BLaER1 treated with 17β-estradiol and CSF1 and Interleukin-3, amounts not matched to agents 10 nM and 100 nM (cell line): Measurements from ENCODE around the gene EFNA5.

ENCODE experiments used
- H3K27ac ChIP-seq, 11 experiments: shearing (Covaris generic); formaldehyde crosslinking; 2 replicates each; pipeline ENCODE4 v1.8.1; 2022
- H3K27me3 ChIP-seq, 11 experiments: shearing (Covaris generic); formaldehyde crosslinking; 2 replicates each; pipeline ENCODE4 v1.8.1; 2022
- H3K36me3 ChIP-seq, 11 experiments: shearing (Covaris generic); formaldehyde crosslinking; 2 replicates each; pipeline ENCODE4 v1.8.1; 2022
- H3K4me1 ChIP-seq, 10 experiments: shearing (Covaris generic); formaldehyde crosslinking; 2 replicates each; pipeline ENCODE4 v1.8.1; 2022
- H3K4me2 ChIP-seq, 11 experiments: shearing (Covaris generic); formaldehyde crosslinking; 2 replicates each; pipeline ENCODE4 v1.8.1; 2022
- H3K4me3 ChIP-seq, 10 experiments: shearing (Covaris generic); formaldehyde crosslinking; 2 replicates each; pipeline ENCODE4 v1.8.1; 2022
- H3K9ac ChIP-seq, 11 experiments: shearing (Covaris generic); formaldehyde crosslinking; 2 replicates each; pipeline ENCODE4 v1.8.1; 2022
- H3K9me3 ChIP-seq, 11 experiments: shearing (Covaris generic); formaldehyde crosslinking; replicated peaks in 1 of 11; 2 replicates each; pipeline ENCODE4 v1.8.1; 2022
- H4K20me1 ChIP-seq, 11 experiments: shearing (Covaris generic); formaldehyde crosslinking; 2 replicates each; pipeline ENCODE4 v1.8.1; 2022
- Cebpa-rat ChIP-seq, 11 experiments: shearing (Covaris generic); IDR thresholded peaks; 2 replicates each; pipeline ENCODE4 v1.8.1; 2022

EFNA5 gene

GRCh38 chr5:107574287-107574686 lies 96.5 kb downstream of the EFNA5 start:
- no peak overlapping the region for H3K9ac ChIP-seq
- TF ChIP-seq Cebpa-rat (IDR thresholded peaks at IDR 0.05): no peak
- H3K9me3 ChIP-seq: no peaks in the 10 kb centered on the region
- H3K4me2 ChIP-seq: no peak overlapping the region
- no peaks in the 10 kb centered on the region; a peak in 1 of 22 replicates for H3K27me3 ChIP-seq
- H4K20me1 ChIP-seq: no peaks in the 10 kb centered on the region
- no peak overlapping the region for H3K4me3 ChIP-seq
- H3K36me3 ChIP-seq: no peaks in the 10 kb centered on the region
- H3K27ac ChIP-seq: no peak overlapping the region
- H3K4me1 ChIP-seq: peaks cover 11 to 27% (median 20%) of the 10 kb centered on the region in 10 experiments

DNA sequence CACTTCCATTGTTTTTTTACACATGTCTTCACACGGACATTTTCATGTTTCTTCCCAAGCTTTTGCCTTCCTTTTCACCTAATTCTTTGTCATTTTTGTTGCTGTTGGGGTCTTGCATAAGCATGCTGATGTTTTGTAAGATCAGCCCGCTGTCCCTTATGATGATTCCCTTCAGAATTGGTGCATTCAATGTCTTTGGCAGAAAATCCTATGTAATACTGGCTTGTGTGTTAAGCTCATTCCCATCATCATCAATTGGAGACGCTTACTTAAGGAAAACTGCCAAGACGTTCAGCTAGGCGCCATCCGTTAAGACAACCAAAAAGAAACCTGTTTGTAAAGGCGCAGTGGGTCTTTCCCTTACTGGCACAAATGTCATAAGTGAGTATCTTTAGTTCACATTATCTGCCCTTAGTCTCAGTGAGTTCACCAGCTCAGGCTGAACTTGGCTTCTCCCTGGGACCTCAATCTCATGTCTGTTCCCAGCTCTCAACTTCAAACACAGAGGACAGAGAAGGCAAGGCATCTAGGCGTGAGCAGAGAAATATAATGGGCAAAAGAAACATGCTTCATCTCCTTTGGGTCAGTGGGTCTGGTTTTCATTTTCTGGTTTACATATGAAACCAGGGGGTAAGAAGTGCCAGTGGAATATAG lies 97.9 kb downstream of the EFNA5 start:
- TF ChIP-seq Cebpa-rat (IDR thresholded peaks at IDR 0.05): no peak
- no peaks in the 10 kb centered on the region for H3K36me3 ChIP-seq
- H3K4me2 ChIP-seq: peak overlapping the region in 2 of 11 experiments; percentile 63 to 74; a peak in 4 of 22 replicates
- H3K4me1 ChIP-seq: peaks cover 11 to 39% (median 29%) of the 10 kb centered on the region in 10 experiments
- no peaks in the 10 kb centered on the region; a peak in 1 of 22 replicates for H3K27me3 ChIP-seq
- H3K9me3 ChIP-seq: no peaks in the 10 kb centered on the region
- no peak overlapping the region for H3K4me3 ChIP-seq
- H4K20me1 ChIP-seq: no peaks in the 10 kb centered on the region
- no peak overlapping the region for H3K9ac ChIP-seq
- no peak overlapping the region for H3K27ac ChIP-seq

GRCh38 chr5:107571621-107572536 lies 98.9 kb downstream of the EFNA5 start:
- H3K27me3 ChIP-seq: no peaks in the 10 kb centered on the region; a peak in 1 of 22 replicates
- H3K4me3 ChIP-seq: peak overlapping the region; percentile 6 to 62 (median 44); a peak in 16 of 20 replicates
- peak overlapping the region in 10 of 11 experiments; percentile 6 to 52 (median 28); a peak in 10 of 22 replicates for H3K27ac ChIP-seq
- TF ChIP-seq Cebpa-rat (IDR thresholded peaks at IDR 0.05): no peak
- no peaks in the 10 kb centered on the region for H4K20me1 ChIP-seq
- H3K9ac ChIP-seq: peak overlapping the region; percentile 17 to 66 (median 48); a peak in 16 of 22 replicates
- H3K4me2 ChIP-seq: peak overlapping the region; percentile 63 to 92 (median 88)
- no peaks in the 10 kb centered on the region for H3K36me3 ChIP-seq
- H3K4me1 ChIP-seq: peaks cover 11 to 39% (median 29%) of the 10 kb centered on the region in 10 experiments
- no peaks in the 10 kb centered on the region for H3K9me3 ChIP-seq

DNA sequence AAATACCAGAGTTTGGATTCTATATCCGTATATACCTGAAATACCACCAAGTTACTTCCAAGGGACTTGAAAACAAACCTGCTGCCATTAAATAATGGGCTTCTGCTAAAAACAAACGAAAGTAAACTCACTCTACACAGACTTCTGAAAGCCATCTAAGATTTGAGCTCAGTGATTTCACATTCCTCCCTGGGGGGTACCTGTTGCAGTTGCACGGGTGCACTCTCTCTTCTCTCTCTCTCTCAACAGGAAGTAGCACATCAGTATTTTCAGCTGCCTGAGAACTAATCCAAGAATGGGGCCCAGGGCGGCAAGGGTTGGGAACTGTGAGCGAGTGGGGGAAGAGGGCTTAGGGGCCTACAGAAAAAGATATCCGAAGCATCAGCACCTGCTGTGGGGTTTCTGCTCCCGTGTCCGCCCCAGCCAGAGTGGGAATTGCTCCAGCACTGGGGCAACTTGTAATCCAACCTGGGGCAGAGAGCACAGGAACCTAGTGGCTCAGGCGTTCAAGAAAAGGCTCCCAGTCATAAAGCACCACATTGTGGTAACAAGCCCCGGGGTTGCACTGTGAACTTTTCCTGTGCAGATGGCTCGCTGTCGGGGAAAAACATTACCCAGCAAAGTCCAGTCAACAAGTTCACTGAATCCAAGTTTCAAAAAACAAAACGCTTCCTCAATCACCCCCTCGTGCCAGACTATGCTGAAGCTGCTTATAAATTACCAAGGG lies 99.8 kb downstream of the EFNA5 start:
- peak overlapping the region in 5 of 10 experiments; percentile 6 to 52 (median 44); a peak in 3 of 20 replicates for H3K4me3 ChIP-seq
- H3K4me2 ChIP-seq: peak overlapping the region; percentile 63 to 92 (median 88)
- H3K4me1 ChIP-seq: peaks cover 11 to 39% (median 29%) of the 10 kb centered on the region in 10 experiments
- no peaks in the 10 kb centered on the region; a peak in 1 of 22 replicates for H3K27me3 ChIP-seq
- no peak; a peak in 1 of 22 replicates for TF ChIP-seq Cebpa-rat (IDR thresholded peaks at IDR 0.05)
- no peaks in the 10 kb centered on the region for H4K20me1 ChIP-seq
- no peaks in the 10 kb centered on the region for H3K36me3 ChIP-seq
- H3K9ac ChIP-seq: peak overlapping the region in 6 of 11 experiments; percentile 17 to 66 (median 45); a peak in 9 of 22 replicates
- H3K27ac ChIP-seq: peak overlapping the region in 8 of 11 experiments; percentile 6 to 52 (median 31); a peak in 7 of 22 replicates
- no peaks in the 10 kb centered on the region for H3K9me3 ChIP-seq

- no peak overlapping the region for H3K9ac ChIP-seq
- peaks cover 11 to 39% (median 29%) of the 10 kb centered on the region in 10 experiments for H3K4me1 ChIP-seq
- peak overlapping the region in 8 of 11 experiments; percentile 63 to 91 (median 84); a peak in 12 of 22 replicates for H3K4me2 ChIP-seq
- no peaks in the 10 kb centered on the region for H3K36me3 ChIP-seq
- no peak overlapping the region for H3K27ac ChIP-seq
- no peak for TF ChIP-seq Cebpa-rat (IDR thresholded peaks at IDR 0.05)
- H3K27me3 ChIP-seq: no peaks in the 10 kb centered on the region; a peak in 1 of 22 replicates
- no peak overlapping the region for H3K4me3 ChIP-seq
- H4K20me1 ChIP-seq: no peaks in the 10 kb centered on the region
- H3K9me3 ChIP-seq: no peaks in the 10 kb centered on the region
These were observed 100.6 kb downstream of the EFNA5 start for GRCh38 chr5:107570181-107570580.

DNA sequence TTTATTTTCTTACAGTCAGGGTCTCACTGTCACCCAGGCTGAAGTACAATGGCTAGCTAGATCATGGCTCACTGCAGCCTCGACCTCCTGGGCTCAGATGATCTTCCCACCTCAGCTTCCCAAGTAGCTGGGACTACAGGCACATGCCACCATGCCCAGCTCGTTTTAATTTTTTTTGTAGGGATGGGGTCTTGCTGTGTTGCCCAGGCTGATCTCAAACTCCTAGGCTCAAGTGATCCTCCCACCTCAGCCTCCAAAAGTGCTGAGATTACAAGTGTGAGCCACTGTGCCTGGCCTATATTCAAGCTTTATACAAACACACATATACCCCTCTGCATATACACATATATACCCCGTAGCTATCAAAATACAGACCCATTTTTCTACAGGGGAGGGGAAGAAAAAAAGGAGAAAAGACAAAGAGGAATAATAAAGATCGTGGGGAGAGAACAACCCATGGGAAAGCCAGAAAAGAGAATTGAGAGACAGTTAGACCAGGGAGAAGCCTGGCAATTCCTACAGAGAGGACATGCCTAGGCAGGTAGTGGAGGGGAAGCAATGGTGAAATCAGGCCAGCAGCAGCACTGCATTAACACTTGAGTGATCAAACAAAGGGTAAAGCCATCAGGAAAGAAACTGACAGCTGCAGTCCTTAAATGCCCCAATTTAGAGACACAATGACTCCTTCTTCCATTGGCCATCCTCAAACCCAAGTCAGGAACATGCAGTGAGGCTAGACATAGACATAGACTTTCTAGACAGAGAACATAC lies 102.7 kb downstream of the EFNA5 start:
- no peak overlapping the region for H3K27ac ChIP-seq
- H3K4me2 ChIP-seq: peak overlapping the region in 8 of 11 experiments; percentile 28 to 55 (median 45); a peak in 13 of 22 replicates
- peaks cover 11 to 39% (median 29%) of the 10 kb centered on the region in 10 experiments for H3K4me1 ChIP-seq
- H3K27me3 ChIP-seq: no peaks in the 10 kb centered on the region; a peak in 1 of 22 replicates
- no peaks in the 10 kb centered on the region for H4K20me1 ChIP-seq
- H3K9me3 ChIP-seq: no peaks in the 10 kb centered on the region
- H3K4me3 ChIP-seq: no peak overlapping the region
- TF ChIP-seq Cebpa-rat (IDR thresholded peaks at IDR 0.05): no peak
- H3K9ac ChIP-seq: no peak overlapping the region
- no peaks in the 10 kb centered on the region for H3K36me3 ChIP-seq

GRCh38 chr5:107566986-107567385 lies 103.8 kb downstream of the EFNA5 start:
- Histone ChIP-seq H3K27me3 (no peaks in the 10 kb centered on the region; a peak in 1 of 22 replicates), H3K4me2 (no peak overlapping the region), H4K20me1 (no peaks in the 10 kb centered on the region), H3K9ac (no peak overlapping the region), H3K36me3 (no peaks in the 10 kb centered on the region), H3K4me3 (no peak overlapping the region), H3K27ac (no peak overlapping the region), H3K9me3 (no peaks in the 10 kb centered on the region), H3K4me1 (peaks cover 11 to 33% (median 26%) of the 10 kb centered on the region in 10 experiments)
- TF ChIP-seq Cebpa-rat (IDR thresholded peaks at IDR 0.05): no peak
